Calu3 (cell line): ENCODE measurements around the gene TRIM32. TPM values are rescaled to one million over a fixed set of nuclear protein-coding genes. Genes with fewer than 3 reads are reported as not detected.

Experiments
- BruUV-seq: library from RNA; stranded (reverse); fragments of 400-500 nt; replicated peaks from 2 replicates; lab custom pipeline; 2021; lab: Mats Ljungman, UMichigan
- CTCF ChIA-PET: fragments of 300-600 bp; sonication (Branson Sonifier 250); formaldehyde crosslinking; loops from one replicate; lab custom pipeline; 2022; ENCODE audit warnings: antibody characterized with exemption; lab: Charles Lee
- DNase-seq: peaks from one replicate; pipeline ENCODE4 v3.0.0; 2022
- H3K27ac Mint-ChIP-seq: one replicate; pipeline ENCODE4 v1.8.0; 2022; ENCODE audit warnings: mixed read lengths; ENCODE audit not compliant: unreplicated experiment
- H3K27me3 Mint-ChIP-seq: one replicate; pipeline ENCODE4 v1.8.0; 2022; ENCODE audit warnings: mixed read lengths; ENCODE audit not compliant: unreplicated experiment
- H3K36me3 Mint-ChIP-seq: one replicate; pipeline ENCODE4 v1.8.0; 2022; ENCODE audit warnings: mild to moderate bottlenecking, moderate library complexity, mixed read lengths; ENCODE audit not compliant: insufficient read depth, unreplicated experiment
- H3K4me1 Mint-ChIP-seq: one replicate; pipeline ENCODE4 v1.8.0; 2022; ENCODE audit warnings: mild to moderate bottlenecking, low read depth, mixed read lengths; ENCODE audit not compliant: unreplicated experiment
- H3K4me3 Mint-ChIP-seq: one replicate; pipeline ENCODE4 v1.8.0; 2022; ENCODE audit warnings: mild to moderate bottlenecking, low read depth, moderate library complexity, mixed read lengths; ENCODE audit not compliant: unreplicated experiment
- H3K9me3 Mint-ChIP-seq: one replicate; pipeline ENCODE4 v1.8.0; 2022; ENCODE audit warnings: low read depth, mixed read lengths; ENCODE audit not compliant: unreplicated experiment
- intact Hi-C: fragments of 100-400 bp; cut with micrococcal nuclease; formaldehyde crosslinking; loops from one replicate; pipeline ENCODE4 v1.10.0; 2022; ENCODE audit not compliant: unreplicated experiment
- total RNA-seq: library from RNA; stranded (reverse); gene quantifications from 2 replicates; pipeline ENCODE4 v1.2.3, GENCODE V29; 2022
- TF ChIP-seq, protein P1 (sequence below): fragments of 200-600 bp; IDR thresholded peaks from one replicate; pipeline ENCODE4 v1.8.0; 2022; ENCODE audit warnings: antibody characterized with exemption; ENCODE audit not compliant: unreplicated experiment

The TRIM32 gene
- total RNA-seq, 1 experiment from 2014 or later = 9.3 TPM

DNA sequence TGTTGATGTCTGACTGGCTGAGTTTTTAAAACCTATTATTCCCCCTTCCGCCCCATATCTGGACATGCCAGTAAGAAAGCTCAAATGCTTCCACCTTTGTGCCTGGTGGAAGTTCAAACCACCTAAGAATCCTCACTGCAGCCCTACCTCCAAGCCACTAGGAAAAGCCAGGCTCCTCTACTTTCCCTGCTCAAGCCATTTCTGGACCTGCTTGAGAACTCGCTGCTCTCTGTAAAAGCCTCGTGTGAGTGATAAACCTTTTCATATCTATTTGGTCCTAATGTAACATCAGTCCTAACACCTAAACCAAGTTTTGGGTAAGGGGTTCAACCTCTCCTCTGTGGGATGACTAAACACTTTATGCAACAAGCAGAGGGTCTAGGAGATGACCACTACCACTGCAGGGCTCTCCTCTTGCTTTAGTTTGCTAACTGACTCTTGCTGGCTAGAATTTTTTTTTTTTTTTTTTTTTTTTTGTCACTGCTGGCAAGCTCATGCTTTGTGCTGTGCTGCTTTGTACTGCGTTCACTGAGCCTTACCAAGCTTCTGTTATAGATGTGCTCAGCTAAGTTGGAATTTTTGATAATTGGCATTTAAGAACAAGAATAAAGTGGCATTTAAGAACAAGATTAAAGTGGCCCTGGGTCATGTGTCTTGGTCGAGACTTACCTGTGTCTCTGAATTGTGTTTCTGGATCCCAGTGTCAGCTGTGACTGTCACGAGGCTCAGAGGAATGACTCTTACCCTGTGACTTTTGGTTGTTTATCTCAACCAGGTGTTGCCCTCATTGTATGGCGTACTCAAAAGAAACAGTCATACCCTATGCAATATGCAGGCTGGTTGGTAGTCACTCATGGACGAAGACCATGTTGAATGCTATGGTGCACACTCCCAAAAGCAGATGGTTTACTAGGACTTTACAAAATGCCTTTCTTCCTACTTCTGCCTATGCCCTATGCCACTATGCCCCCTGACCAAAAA, 19.5 kb downstream of the TRIM32 start:
- Mint-ChIP-seq H3K27me3 (no peaks in the 10 kb centered on the region), H3K27ac (no peak overlapping the region), H3K36me3 (no peaks in the 10 kb centered on the region), H3K9me3 (peaks cover 2% of the 10 kb centered on the region), H3K4me1 (no peaks in the 10 kb centered on the region), H3K4me3 (no peak overlapping the region)
- TF ChIP-seq, protein P1, sequence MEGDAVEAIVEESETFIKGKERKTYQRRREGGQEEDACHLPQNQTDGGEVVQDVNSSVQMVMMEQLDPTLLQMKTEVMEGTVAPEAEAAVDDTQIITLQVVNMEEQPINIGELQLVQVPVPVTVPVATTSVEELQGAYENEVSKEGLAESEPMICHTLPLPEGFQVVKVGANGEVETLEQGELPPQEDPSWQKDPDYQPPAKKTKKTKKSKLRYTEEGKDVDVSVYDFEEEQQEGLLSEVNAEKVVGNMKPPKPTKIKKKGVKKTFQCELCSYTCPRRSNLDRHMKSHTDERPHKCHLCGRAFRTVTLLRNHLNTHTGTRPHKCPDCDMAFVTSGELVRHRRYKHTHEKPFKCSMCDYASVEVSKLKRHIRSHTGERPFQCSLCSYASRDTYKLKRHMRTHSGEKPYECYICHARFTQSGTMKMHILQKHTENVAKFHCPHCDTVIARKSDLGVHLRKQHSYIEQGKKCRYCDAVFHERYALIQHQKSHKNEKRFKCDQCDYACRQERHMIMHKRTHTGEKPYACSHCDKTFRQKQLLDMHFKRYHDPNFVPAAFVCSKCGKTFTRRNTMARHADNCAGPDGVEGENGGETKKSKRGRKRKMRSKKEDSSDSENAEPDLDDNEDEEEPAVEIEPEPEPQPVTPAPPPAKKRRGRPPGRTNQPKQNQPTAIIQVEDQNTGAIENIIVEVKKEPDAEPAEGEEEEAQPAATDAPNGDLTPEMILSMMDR = no peak
- CTCF ChIA-PET = no interaction called here
- no peak for DNase-seq
- intact Hi-C loops = no loop called here
- BruUV-seq = no TSS peak

GRCh38 chr9:116712781-116713180, 25.7 kb downstream of the TRIM32 start:
- TF ChIP-seq, protein P1 = no peak
- DNase-seq = no peak
- intact Hi-C loops = no loop called here
- CTCF ChIA-PET = no interaction called here
- H3K4me1 Mint-ChIP-seq = no peaks in the 10 kb centered on the region
- no peak overlapping the region for H3K4me3 Mint-ChIP-seq
- no peaks in the 10 kb centered on the region for H3K27me3 Mint-ChIP-seq
- no peak overlapping the region for H3K27ac Mint-ChIP-seq
- no peaks in the 10 kb centered on the region for H3K9me3 Mint-ChIP-seq
- no TSS peak for BruUV-seq
- H3K36me3 Mint-ChIP-seq = no peaks in the 10 kb centered on the region

GRCh38 chr9:116713271-116713670, 26.2 kb downstream of the TRIM32 start:
- no peak for DNase-seq
- Mint-ChIP-seq H3K27ac (no peak overlapping the region), H3K27me3 (no peaks in the 10 kb centered on the region), H3K9me3 (no peaks in the 10 kb centered on the region), H3K4me1 (no peaks in the 10 kb centered on the region), H3K36me3 (no peaks in the 10 kb centered on the region), H3K4me3 (no peak overlapping the region)
- CTCF ChIA-PET = no interaction called here
- BruUV-seq = no TSS peak
- intact Hi-C loops = no loop called here
- TF ChIP-seq, protein P1 = no peak

- no TSS peak for BruUV-seq
- Mint-ChIP-seq H3K27me3 (no peaks in the 10 kb centered on the region), H3K36me3 (no peaks in the 10 kb centered on the region), H3K4me1 (no peaks in the 10 kb centered on the region), H3K27ac (no peak overlapping the region), H3K9me3 (no peaks in the 10 kb centered on the region), H3K4me3 (no peak overlapping the region)
- no peak for DNase-seq
- intact Hi-C loops = no loop called here
- CTCF ChIA-PET = no interaction called here
- TF ChIP-seq, protein P1 = no peak
These were observed 28.6 kb downstream of the TRIM32 start for GRCh38 chr9:116715751-116716150.
